ENCODE data around the gene CDC73. TPM values are rescaled to one million over a fixed set of nuclear protein-coding genes. Genes with fewer than 3 reads are reported as not detected.
"Not testable (repeated sequence)": the region's sequence is repeated elsewhere in the genome, so short reads cannot be mapped to it uniquely, and the experiment has no call there.

The CDC73 gene
- total RNA-seq, 1 experiment from 2014 or later: 63.2 TPM

GRCh38 chr1:193285641-193286040 is 163.8 kb downstream of the CDC73 start:
- intact Hi-C loops (cut with micrococcal nuclease): no loop called here
- DNase-seq (ENCODE audit: low read depth, low spot score) (no peak), ATAC-seq (no peak)
- no peaks in the 10 kb centered on the region; the same call in 1 of the 2 replicates for H4K20me1 ChIP-seq (ENCODE audit: insufficient read depth)
- no TSS peak for BruUV-seq (replicated peaks)
- H3K4me3 ChIP-seq (replicated peaks in 1 of 2; ENCODE audit: low read depth in 1 of 2, low read length in 2 of 2): no peak overlapping the region
- H3K9me2 ChIP-seq (ENCODE audit: insufficient read depth): no peaks in the 10 kb centered on the region
- RAD21 ChIA-PET (ENCODE audit: low non-redundant PET in 1 of 2, low total read pairs in 2 of 2, uncharacterized antibody in 2 of 2, unreplicated experiment in 2 of 2): no interaction called here
- H3K4me1 ChIP-seq (ENCODE audit: control insufficient read depth in 1 of 2, insufficient read depth in 2 of 2, low read length in 2 of 2): no peaks in the 10 kb centered on the region
- H3K9me3 ChIP-seq (ENCODE audit: control insufficient read depth in 1 of 2, insufficient read depth in 1 of 2, low read depth in 1 of 2, low read length in 2 of 2): no peaks in the 10 kb centered on the region
- no peaks in the 10 kb centered on the region for H3K27me3 ChIP-seq (ENCODE audit: insufficient read depth, low read length)
- H3K79me2 ChIP-seq (ENCODE audit: insufficient read depth, low read length): no peaks in the 10 kb centered on the region
- CTCF ChIA-PET: no interaction called here
- no peak overlapping the region for H3K4me2 ChIP-seq (ENCODE audit: low read length)
- no peak overlapping the region for H2AFZ ChIP-seq (ENCODE audit: low read depth, low read length, poor library complexity, severe bottlenecking)
- H3K36me3 ChIP-seq (ENCODE audit: control insufficient read depth in 1 of 2, insufficient read depth in 2 of 2, low read length in 2 of 2): no peaks in the 10 kb centered on the region
- POLR2A ChIA-PET: no interaction called here
- H3K9ac ChIP-seq (ENCODE audit: low read length): no peak overlapping the region
- TF ChIP-seq, protein P1, sequence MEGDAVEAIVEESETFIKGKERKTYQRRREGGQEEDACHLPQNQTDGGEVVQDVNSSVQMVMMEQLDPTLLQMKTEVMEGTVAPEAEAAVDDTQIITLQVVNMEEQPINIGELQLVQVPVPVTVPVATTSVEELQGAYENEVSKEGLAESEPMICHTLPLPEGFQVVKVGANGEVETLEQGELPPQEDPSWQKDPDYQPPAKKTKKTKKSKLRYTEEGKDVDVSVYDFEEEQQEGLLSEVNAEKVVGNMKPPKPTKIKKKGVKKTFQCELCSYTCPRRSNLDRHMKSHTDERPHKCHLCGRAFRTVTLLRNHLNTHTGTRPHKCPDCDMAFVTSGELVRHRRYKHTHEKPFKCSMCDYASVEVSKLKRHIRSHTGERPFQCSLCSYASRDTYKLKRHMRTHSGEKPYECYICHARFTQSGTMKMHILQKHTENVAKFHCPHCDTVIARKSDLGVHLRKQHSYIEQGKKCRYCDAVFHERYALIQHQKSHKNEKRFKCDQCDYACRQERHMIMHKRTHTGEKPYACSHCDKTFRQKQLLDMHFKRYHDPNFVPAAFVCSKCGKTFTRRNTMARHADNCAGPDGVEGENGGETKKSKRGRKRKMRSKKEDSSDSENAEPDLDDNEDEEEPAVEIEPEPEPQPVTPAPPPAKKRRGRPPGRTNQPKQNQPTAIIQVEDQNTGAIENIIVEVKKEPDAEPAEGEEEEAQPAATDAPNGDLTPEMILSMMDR (IDR thresholded peaks at IDR 0.05 in 2 of 3, conservative IDR thresholded peaks at IDR 0.05 in 1 of 3; ENCODE audit: borderline replicate concordance in 1 of 3, insufficient read depth in 1 of 3, low read depth in 2 of 3, low read length in 2 of 3): no peak
- TF ChIP-seq ZNF274 (IDR thresholded peaks at IDR 0.05; ENCODE audit: low read depth, low read length) (no peak), FOSL1 (IDR thresholded peaks at IDR 0.05; ENCODE audit: low read depth) (no peak), SRF (IDR thresholded peaks at IDR 0.05; ENCODE audit: low read depth) (no peak), EZH2 (IDR thresholded peaks at IDR 0.05) (no peak), TCF7L2 (IDR thresholded peaks at IDR 0.05; ENCODE audit: borderline replicate concordance, extremely low read depth, insufficient read depth, insufficient read length) (no peak), YY1 (IDR thresholded peaks at IDR 0.05; ENCODE audit: extremely low read depth, insufficient replicate concordance, low read depth, low read length) (no peak)
- TF ChIP-seq, protein P2, sequence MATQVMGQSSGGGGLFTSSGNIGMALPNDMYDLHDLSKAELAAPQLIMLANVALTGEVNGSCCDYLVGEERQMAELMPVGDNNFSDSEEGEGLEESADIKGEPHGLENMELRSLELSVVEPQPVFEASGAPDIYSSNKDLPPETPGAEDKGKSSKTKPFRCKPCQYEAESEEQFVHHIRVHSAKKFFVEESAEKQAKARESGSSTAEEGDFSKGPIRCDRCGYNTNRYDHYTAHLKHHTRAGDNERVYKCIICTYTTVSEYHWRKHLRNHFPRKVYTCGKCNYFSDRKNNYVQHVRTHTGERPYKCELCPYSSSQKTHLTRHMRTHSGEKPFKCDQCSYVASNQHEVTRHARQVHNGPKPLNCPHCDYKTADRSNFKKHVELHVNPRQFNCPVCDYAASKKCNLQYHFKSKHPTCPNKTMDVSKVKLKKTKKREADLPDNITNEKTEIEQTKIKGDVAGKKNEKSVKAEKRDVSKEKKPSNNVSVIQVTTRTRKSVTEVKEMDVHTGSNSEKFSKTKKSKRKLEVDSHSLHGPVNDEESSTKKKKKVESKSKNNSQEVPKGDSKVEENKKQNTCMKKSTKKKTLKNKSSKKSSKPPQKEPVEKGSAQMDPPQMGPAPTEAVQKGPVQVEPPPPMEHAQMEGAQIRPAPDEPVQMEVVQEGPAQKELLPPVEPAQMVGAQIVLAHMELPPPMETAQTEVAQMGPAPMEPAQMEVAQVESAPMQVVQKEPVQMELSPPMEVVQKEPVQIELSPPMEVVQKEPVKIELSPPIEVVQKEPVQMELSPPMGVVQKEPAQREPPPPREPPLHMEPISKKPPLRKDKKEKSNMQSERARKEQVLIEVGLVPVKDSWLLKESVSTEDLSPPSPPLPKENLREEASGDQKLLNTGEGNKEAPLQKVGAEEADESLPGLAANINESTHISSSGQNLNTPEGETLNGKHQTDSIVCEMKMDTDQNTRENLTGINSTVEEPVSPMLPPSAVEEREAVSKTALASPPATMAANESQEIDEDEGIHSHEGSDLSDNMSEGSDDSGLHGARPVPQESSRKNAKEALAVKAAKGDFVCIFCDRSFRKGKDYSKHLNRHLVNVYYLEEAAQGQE (IDR thresholded peaks at IDR 0.05; ENCODE audit: low read depth): no peak
- H3K27ac ChIP-seq (ENCODE audit: low read depth, low read length): no peak overlapping the region

DNA sequence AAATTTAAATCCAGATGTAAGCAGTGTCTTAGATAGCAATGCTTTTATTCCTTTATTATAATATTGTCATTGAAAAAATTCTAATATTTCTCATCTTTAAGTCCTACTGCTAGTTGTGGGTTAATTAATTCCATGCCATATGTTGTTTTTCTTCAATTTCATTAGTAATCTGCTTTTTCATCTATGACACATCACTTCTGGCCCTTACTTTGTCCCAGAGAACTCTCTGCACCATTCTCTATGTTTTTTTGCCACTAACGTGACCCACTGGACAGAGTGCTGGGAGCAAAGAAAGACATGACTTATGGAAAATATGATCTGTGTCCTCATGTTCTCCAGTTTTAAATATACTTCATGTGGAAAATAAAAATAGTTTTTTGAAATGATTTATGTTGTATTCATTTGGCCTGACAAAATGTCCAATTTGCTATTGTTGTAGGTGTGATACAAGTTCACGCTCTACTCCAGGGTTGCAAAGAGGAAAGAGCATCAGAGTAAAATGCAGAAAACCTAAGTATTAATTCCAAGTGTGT is 166.8 kb downstream of the CDC73 start:
- CTCF ChIA-PET; H3K27ac ChIP-seq (ENCODE audit: low read depth, low read length); ATAC-seq; POLR2A ChIA-PET; H3K9ac ChIP-seq (ENCODE audit: low read length); H3K36me3 ChIP-seq (ENCODE audit: control insufficient read depth in 1 of 2, insufficient read depth in 2 of 2, low read length in 2 of 2); intact Hi-C loops (cut with micrococcal nuclease); BruUV-seq (replicated peaks); H3K4me2 ChIP-seq (ENCODE audit: low read length); RAD21 ChIA-PET (ENCODE audit: low non-redundant PET in 1 of 2, low total read pairs in 2 of 2, uncharacterized antibody in 2 of 2, unreplicated experiment in 2 of 2); DNase-seq (ENCODE audit: low read depth, low spot score); H3K4me1 ChIP-seq (ENCODE audit: control insufficient read depth in 1 of 2, insufficient read depth in 2 of 2, low read length in 2 of 2); H2AFZ ChIP-seq (ENCODE audit: low read depth, low read length, poor library complexity, severe bottlenecking); H3K9me2 ChIP-seq (ENCODE audit: insufficient read depth); H3K9me3 ChIP-seq (ENCODE audit: control insufficient read depth in 1 of 2, insufficient read depth in 1 of 2, low read depth in 1 of 2, low read length in 2 of 2); H3K4me3 ChIP-seq (replicated peaks in 1 of 2; ENCODE audit: low read depth in 1 of 2, low read length in 2 of 2); H3K79me2 ChIP-seq (ENCODE audit: insufficient read depth, low read length); H4K20me1 ChIP-seq (ENCODE audit: insufficient read depth); H3K27me3 ChIP-seq (ENCODE audit: insufficient read depth, low read length): not testable (repeated sequence)

Measured in HCT116 (cell line).